Dendritic cell treated with granulocyte-macrophage colony-stimulating factor and Interleukin-4, amounts not matched to agents 40 ng/mL and 50 ng/mL, for 4 days (primary cell): ENCODE data around the gene SH3GLB2.

Experiments
- H3K27ac Mint-ChIP-seq: one replicate; pipeline ENCODE4 v1.8.0; 2022; ENCODE audit warnings: mild to moderate bottlenecking, mixed read lengths
- H3K27me3 Mint-ChIP-seq: one replicate; pipeline ENCODE4 v1.8.0; 2022; ENCODE audit warnings: mild to moderate bottlenecking, mixed read lengths
- H3K36me3 Mint-ChIP-seq: one replicate; pipeline ENCODE4 v1.8.0; 2022; ENCODE audit warnings: low read depth, mixed read lengths
- H3K4me1 Mint-ChIP-seq: one replicate; pipeline ENCODE4 v1.8.0; 2022; ENCODE audit warnings: low read depth, mixed read lengths
- H3K4me3 Mint-ChIP-seq: one replicate; pipeline ENCODE4 v1.8.0; 2022; ENCODE audit warnings: mild to moderate bottlenecking, moderate library complexity, mixed read lengths
- H3K9me3 Mint-ChIP-seq: one replicate; pipeline ENCODE4 v1.8.0; 2022; ENCODE audit warnings: mixed read lengths
- intact Hi-C: fragments of 100-400 bp; cut with micrococcal nuclease; formaldehyde crosslinking; loops from one replicate; pipeline ENCODE4 v1.15.0; 2022

SH3GLB2 gene

DNA sequence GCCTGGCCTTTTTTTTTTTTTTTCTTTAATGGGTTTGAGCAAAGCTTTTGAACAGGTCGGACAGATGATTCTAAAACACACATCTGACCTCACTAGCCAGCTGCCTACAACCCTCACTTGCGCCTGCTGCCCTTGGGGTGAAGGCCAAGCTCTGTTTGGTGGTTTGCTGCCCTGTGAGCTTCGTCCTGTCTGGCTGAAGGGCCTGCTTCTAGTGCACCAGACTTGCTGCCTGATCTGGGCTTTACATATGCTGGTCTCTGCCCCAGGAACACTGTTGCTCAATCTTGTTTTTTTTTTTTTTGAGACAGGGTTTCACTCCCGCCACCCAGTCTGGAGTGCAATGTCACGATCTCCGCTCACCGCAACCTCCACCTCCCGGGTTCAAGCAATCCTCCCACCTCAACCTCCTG, 36.4 kb upstream of the SH3GLB2 start:
- intact Hi-C loops = no loop called here
- H3K9me3 Mint-ChIP-seq = no peaks in the 10 kb centered on the region
- no peak overlapping the region for H3K27ac Mint-ChIP-seq
- peaks cover 21% of the 10 kb centered on the region for H3K4me1 Mint-ChIP-seq
- no peaks in the 10 kb centered on the region for H3K27me3 Mint-ChIP-seq
- no peak overlapping the region for H3K4me3 Mint-ChIP-seq
- peaks cover 91% of the 10 kb centered on the region for H3K36me3 Mint-ChIP-seq

- peaks cover 20% of the 10 kb centered on the region for H3K4me1 Mint-ChIP-seq
- peaks cover 92% of the 10 kb centered on the region for H3K36me3 Mint-ChIP-seq
- no peaks in the 10 kb centered on the region for H3K27me3 Mint-ChIP-seq
- no peaks in the 10 kb centered on the region for H3K9me3 Mint-ChIP-seq
- no peak overlapping the region for H3K4me3 Mint-ChIP-seq
- intact Hi-C loops = no loop called here
- H3K27ac Mint-ChIP-seq = no peak overlapping the region
These were observed 34.9 kb upstream of the SH3GLB2 start for GRCh38 chr9:129063061-129063460.

DNA sequence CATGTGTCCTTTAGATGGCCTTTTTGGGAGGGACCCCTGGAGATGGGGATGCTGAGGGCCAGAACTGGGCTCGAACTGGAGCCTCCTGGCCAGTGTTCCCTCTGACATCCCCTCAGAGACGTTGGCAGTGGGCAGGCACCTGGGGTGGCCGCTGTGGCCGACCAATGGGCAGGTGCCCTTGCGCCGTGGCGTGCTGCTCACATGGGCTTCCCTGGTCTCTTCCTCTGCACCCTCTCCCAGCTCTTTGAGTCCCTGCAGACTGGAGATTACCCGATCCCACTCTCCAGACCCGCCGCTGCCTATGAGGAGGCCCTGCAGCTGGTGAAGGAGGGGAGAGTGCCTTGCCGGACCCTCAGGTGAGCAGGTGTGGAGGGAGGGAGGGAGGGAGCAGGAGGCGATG, 32.9 kb upstream of the SH3GLB2 start:
- Mint-ChIP-seq H3K4me3 (no peak overlapping the region), H3K27me3 (no peaks in the 10 kb centered on the region), H3K4me1 (peaks cover 21% of the 10 kb centered on the region), H3K9me3 (no peaks in the 10 kb centered on the region), H3K36me3 (peaks cover 81% of the 10 kb centered on the region), H3K27ac (no peak overlapping the region)
- intact Hi-C loops = no loop called here

GRCh38 chr9:129059796-129060785, 32.0 kb upstream of the SH3GLB2 start:
- peaks cover 21% of the 10 kb centered on the region for H3K4me1 Mint-ChIP-seq
- no peak overlapping the region for H3K4me3 Mint-ChIP-seq
- H3K27ac Mint-ChIP-seq = no peak overlapping the region
- H3K9me3 Mint-ChIP-seq = no peaks in the 10 kb centered on the region
- intact Hi-C loops = no loop called here
- no peaks in the 10 kb centered on the region for H3K27me3 Mint-ChIP-seq
- H3K36me3 Mint-ChIP-seq = peaks cover 77% of the 10 kb centered on the region

DNA sequence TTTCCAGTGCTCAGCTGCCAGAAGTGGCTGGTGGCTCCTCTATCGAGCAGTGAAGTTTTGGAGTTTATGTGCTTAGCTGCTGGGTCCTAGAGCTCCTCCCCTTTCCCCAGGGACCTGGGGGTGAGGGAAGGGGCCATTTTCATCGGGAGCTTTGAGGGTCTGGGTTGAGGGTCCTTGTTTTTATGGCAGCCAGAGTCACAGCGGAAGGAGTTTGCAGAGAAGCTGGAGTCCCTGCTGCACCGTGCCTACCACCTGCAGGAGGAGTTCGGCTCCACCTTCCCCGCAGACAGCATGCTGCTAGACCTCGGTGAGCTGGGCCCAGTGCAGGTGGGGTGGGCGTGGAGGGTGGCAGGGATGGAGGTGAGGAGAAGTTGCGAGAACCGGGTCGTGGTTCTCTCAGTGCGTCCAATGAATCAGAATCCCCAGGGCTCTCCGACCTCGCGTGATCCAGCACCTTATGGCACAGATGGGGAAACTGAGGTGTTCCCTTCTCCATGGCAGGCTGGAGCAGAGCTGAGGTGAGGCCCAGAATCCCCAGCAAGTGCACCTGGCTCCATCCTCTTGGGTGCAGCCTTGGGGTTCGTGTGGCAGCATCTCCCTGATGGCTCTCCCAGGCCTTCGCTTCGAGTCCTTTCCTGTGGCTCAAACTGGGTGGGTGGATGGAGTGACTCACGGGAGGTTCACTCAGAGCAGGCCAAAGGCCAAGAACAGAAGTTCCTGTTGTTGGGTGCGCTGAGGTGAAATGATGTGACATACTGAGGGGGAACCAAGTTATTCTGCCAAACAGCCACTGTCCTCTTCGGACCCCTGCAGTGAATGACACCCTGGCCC, 31.0 kb upstream of the SH3GLB2 start:
- H3K27ac Mint-ChIP-seq = no peak overlapping the region
- intact Hi-C loops = no loop called here
- no peaks in the 10 kb centered on the region for H3K9me3 Mint-ChIP-seq
- peaks cover 77% of the 10 kb centered on the region for H3K36me3 Mint-ChIP-seq
- peaks cover 21% of the 10 kb centered on the region for H3K4me1 Mint-ChIP-seq
- no peak overlapping the region for H3K4me3 Mint-ChIP-seq
- no peaks in the 10 kb centered on the region for H3K27me3 Mint-ChIP-seq

DNA sequence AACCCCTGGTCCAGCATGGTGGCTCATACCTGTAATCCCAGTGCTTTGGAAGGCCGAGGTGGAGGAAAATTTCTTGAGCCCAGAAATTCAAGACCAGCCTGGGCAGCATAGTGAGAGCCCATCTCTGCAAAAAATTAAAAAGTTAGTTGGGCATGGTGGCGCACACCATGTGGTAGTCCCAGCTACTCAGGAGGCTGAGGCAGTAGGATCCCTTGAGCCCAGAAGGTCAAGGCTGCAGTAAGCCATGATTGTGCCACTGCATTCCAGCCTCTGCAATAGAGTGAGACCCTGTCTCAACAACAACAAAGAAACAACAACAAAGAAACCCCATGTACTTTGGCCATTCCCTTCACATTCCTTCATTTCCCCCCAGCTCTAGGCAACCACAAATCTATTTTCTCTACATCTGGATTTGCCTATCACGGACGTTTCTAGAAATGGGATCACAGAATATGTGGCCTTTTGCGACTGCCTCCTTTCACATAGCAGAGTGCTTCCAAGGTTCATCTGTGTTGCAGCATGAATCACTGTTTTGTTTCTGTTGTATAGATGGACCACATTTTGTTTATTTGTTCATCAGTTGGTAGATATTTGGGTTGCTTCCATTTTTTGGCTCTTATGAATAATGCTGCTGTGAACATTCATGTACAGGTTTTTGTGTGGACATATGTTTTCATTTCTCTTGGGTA, 26.2 kb upstream of the SH3GLB2 start:
- Mint-ChIP-seq H3K9me3 (no peaks in the 10 kb centered on the region), H3K4me3 (no peak overlapping the region), H3K27me3 (no peaks in the 10 kb centered on the region), H3K36me3 (peaks cover 76% of the 10 kb centered on the region), H3K27ac (no peak overlapping the region), H3K4me1 (peaks cover 14% of the 10 kb centered on the region)
- intact Hi-C loops = no loop called here

- no peaks in the 10 kb centered on the region for H3K27me3 Mint-ChIP-seq
- peaks cover 80% of the 10 kb centered on the region for H3K36me3 Mint-ChIP-seq
- H3K4me3 Mint-ChIP-seq = no peak overlapping the region
- H3K4me1 Mint-ChIP-seq = peaks cover 3% of the 10 kb centered on the region
- intact Hi-C loops = no loop called here
- no peaks in the 10 kb centered on the region for H3K9me3 Mint-ChIP-seq
- no peak overlapping the region for H3K27ac Mint-ChIP-seq
These were observed 24.9 kb upstream of the SH3GLB2 start for GRCh38 chr9:129053020-129053419.

GRCh38 chr9:129052592-129052991, 24.5 kb upstream of the SH3GLB2 start:
- peaks cover 85% of the 10 kb centered on the region for H3K36me3 Mint-ChIP-seq
- H3K9me3 Mint-ChIP-seq = no peaks in the 10 kb centered on the region
- H3K27ac Mint-ChIP-seq = no peak overlapping the region
- no peaks in the 10 kb centered on the region for H3K4me1 Mint-ChIP-seq
- intact Hi-C loops = no loop called here
- H3K4me3 Mint-ChIP-seq = no peak overlapping the region
- H3K27me3 Mint-ChIP-seq = no peaks in the 10 kb centered on the region

GRCh38 chr9:129042016-129042415, 13.9 kb upstream of the SH3GLB2 start:
- H3K9me3 Mint-ChIP-seq = no peaks in the 10 kb centered on the region
- no peak overlapping the region for H3K27ac Mint-ChIP-seq
- H3K4me3 Mint-ChIP-seq = no peak overlapping the region
- no peaks in the 10 kb centered on the region for H3K27me3 Mint-ChIP-seq
- peaks cover 75% of the 10 kb centered on the region for H3K36me3 Mint-ChIP-seq
- H3K4me1 Mint-ChIP-seq = peaks cover 21% of the 10 kb centered on the region
- intact Hi-C loops = no loop called here

DNA sequence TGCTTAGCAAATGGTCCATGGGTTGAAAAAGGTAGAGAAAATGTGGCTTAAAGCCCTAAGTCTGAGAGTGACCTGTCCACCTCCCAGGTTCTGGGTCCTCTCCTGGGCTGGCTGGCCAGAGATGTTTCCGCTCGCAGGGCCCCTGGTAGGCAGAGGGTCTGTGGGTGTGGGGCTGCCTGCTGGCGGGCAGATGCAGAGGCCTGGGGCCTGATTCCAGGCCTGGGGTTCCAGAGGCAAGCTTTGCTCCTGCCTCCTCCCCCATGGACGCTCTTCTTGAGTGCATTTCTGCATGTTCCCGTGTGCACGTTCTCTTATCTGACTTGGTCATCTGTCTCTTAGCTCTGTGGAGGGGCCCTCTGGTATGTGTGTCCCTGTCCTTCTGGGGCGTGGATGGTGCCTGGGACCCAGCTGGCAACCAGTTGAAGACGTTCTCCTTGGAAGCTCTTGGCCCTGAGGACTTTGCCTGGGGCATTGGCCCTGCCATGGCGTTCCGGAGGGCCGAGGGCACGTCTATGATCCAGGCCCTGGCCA, 12.0 kb upstream of the SH3GLB2 start:
- no peaks in the 10 kb centered on the region for H3K27me3 Mint-ChIP-seq
- intact Hi-C loops = no loop called here

DNA sequence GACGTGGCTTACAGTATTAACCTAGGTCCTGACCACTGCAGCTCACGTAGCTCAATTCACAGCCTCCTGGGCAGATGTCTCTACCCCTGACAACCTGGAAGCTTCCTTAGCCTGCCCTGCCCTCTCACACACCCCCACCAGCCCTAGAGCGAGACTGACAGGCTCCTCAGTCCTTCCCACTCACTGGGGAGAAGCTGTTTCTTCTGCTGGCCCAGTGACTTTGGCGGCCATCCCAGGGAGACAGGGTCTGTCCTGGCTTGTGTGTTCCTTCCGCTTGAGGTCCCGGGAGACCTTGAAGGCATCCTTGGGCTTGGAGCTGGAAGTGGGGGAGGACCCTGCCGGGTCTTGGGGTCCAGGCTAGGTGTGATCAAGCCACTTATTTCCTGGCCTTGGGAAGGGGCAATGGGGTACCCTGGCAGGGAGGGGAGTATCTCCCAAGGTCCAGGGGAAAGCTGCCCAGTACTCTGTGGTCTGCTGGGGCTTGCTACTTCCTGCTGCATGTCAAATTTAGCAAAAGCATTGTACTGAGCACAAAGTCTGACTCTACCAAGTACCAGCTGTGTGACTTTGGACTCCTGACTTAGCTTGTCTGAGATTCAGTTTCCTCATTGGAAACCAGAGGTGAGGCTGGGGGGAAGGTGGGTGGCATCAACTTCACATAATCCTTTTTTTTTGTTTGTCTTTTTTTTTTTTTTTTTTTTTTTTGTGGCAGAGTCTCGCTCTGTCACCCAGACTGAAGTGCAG, 10.2 kb upstream of the SH3GLB2 start:
- Mint-ChIP-seq H3K27ac (no peak overlapping the region), H3K4me1 (peaks cover 26% of the 10 kb centered on the region), H3K36me3 (peaks cover 53% of the 10 kb centered on the region), H3K9me3 (no peaks in the 10 kb centered on the region), H3K4me3 (no peak overlapping the region), H3K27me3 (no peaks in the 10 kb centered on the region)
- intact Hi-C loops = no loop called here

More for the DNA sequence above, 12.0 kb upstream of the SH3GLB2 start:
- Mint-ChIP-seq H3K4me3 (no peak overlapping the region), H3K9me3 (no peaks in the 10 kb centered on the region), H3K36me3 (peaks cover 71% of the 10 kb centered on the region), H3K4me1 (peaks cover 26% of the 10 kb centered on the region), H3K27ac (no peak overlapping the region)

- intact Hi-C loops = no loop called here
- Mint-ChIP-seq H3K27ac (no peak overlapping the region), H3K9me3 (no peaks in the 10 kb centered on the region), H3K36me3 (peaks cover 47% of the 10 kb centered on the region), H3K4me3 (peak overlapping the region; percentile 94), H3K4me1 (peaks cover 26% of the 10 kb centered on the region), H3K27me3 (no peaks in the 10 kb centered on the region)
These were observed 9.6 kb upstream of the SH3GLB2 start for GRCh38 chr9:129037767-129038098.
